ENCODE measurements around the gene SRGAP2B. TPM values are rescaled to one million over a fixed set of nuclear protein-coding genes. Genes with fewer than 3 reads are reported as not detected.
"Not testable (repeated sequence)": the region's sequence is repeated elsewhere in the genome, so short reads cannot be mapped to it uniquely, and the experiment has no call there.

Gene SRGAP2B
- total RNA-seq, 2 donors from 2014 or later = 61.2 to 82.0 TPM

DNA sequence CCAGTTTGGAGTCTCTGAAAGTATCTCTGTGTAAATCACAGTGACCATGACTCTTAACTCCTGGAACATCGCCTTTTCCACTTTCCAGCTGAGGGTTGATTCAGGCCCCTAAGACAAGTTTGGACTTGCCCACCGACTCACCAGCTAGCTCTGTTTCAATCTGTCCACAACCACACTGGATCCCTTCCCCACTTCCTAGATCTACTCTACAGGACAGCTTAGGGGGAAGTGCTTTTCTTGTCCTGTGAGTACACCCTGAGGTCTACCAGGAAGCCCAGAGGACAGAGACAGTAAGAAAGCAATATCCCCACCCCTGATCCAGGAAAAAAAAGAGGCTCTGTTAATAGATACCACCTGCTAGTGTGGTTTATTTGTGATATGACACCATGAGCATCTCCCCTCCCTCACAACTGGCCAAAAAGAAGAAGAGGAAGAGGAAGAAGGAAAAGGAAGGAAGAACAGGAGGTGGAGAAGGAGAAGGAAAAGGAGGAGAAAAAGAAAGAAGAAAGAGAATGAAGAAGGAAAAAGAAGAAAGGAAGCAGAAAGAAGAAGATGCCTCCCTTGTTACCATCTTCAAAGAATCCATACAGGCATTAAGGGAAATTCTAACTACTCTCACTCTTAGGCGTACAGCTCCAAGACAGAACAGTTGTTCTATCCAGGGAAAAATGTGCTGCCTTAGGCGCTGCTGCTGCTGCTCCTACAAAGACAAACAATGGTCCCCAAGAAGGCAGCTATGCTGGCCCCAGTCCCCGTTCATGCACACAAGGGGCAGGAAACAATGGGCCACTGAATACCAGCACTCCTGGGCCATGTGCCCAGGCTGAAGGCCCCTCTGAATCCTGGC, 96.8 kb downstream of the SRGAP2B start:
- H3K9me3 ChIP-seq (ENCODE audit: control insufficient read depth, low read length); H3K27ac ChIP-seq (ENCODE audit: low read depth, low read length); H3K9me3 Mint-ChIP-seq; H3K27me3 ChIP-seq (ENCODE audit: control insufficient read depth, insufficient read depth, low read length, poor library complexity, severe bottlenecking); H3K4me1 Mint-ChIP-seq; H3K27me3 Mint-ChIP-seq (ENCODE audit: insufficient read depth); H3K36me3 Mint-ChIP-seq (ENCODE audit: low read depth); DNase-seq; H3K4me3 Mint-ChIP-seq; H3K27ac Mint-ChIP-seq; H3K9ac ChIP-seq (ENCODE audit: extremely low read depth, low read length, poor library complexity, severe bottlenecking); H3K4me1 ChIP-seq (ENCODE audit: control insufficient read depth, insufficient read depth, low read length); H3K36me3 ChIP-seq (ENCODE audit: control insufficient read depth, insufficient read depth, low read length); H3K4me3 ChIP-seq (ENCODE audit: low read length): not testable (repeated sequence)
- WGBS, 2 experiments (ENCODE audit: insufficient coverage in 1 of 2, insufficient read length in 1 of 2) = 80 to 84% methylated on average over 1 to 2 of the region's 5 CpGs

DNA sequence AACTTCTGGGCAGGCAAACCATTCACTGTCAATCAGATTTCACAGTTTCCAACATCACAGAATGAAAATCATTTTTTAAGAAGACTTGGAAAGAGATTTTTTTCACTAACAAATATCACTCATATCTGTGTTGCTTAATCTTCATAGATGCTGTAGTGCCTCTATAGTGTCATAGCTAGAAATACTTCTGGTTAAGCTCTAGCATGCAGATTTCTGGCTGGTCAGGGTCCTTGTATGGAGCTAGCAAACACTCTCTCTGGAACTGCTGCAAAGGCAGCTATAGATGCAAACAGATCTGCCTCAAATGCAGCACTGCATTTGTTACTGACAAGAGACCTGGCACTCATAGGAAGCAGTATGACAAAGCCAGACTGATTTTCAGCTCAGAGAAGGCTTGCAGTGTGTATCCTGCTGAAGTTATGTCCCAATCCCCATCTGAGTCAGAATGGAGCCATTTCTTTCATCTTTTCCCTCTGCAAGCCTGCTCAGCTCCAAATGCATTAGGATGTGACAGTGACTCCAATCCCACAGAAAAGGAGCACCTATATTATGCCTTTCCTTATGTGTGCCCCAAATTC, 99.2 kb downstream of the SRGAP2B start:
- not testable (repeated sequence) for H3K27ac ChIP-seq (ENCODE audit: low read depth, low read length); H3K4me1 ChIP-seq (ENCODE audit: control insufficient read depth, insufficient read depth, low read length); DNase-seq; H3K4me3 ChIP-seq (ENCODE audit: low read length); H3K36me3 Mint-ChIP-seq (ENCODE audit: low read depth); H3K9me3 ChIP-seq (ENCODE audit: control insufficient read depth, low read length); H3K9me3 Mint-ChIP-seq; H3K9ac ChIP-seq (ENCODE audit: extremely low read depth, low read length, poor library complexity, severe bottlenecking); H3K27ac Mint-ChIP-seq; H3K27me3 ChIP-seq (ENCODE audit: control insufficient read depth, insufficient read depth, low read length, poor library complexity, severe bottlenecking); H3K4me3 Mint-ChIP-seq; H3K36me3 ChIP-seq (ENCODE audit: control insufficient read depth, insufficient read depth, low read length); H3K4me1 Mint-ChIP-seq; H3K27me3 Mint-ChIP-seq (ENCODE audit: insufficient read depth)

DNA sequence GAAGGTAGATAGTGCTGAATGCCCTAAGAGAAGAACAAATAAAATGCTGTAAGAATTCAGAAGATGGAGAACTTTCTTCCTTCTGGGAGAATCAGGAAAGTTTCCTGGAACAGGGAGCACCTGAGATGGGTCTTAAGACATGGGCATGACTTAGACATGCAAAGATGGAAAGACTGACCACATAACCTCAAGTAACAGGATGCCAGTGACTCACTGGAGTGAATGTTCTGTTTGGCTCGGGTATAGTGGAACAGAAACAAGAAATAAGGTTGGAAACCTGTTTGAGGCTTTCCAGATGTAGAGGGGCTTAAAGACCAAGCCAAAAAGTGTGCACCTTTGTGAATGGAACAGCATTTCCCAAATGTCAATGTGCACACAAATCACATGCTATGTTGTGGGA, 102.2 kb downstream of the SRGAP2B start:
- H3K4me1 Mint-ChIP-seq; H3K9me3 ChIP-seq (ENCODE audit: control insufficient read depth, low read length); DNase-seq; H3K4me1 ChIP-seq (ENCODE audit: control insufficient read depth, insufficient read depth, low read length); H3K36me3 Mint-ChIP-seq (ENCODE audit: low read depth); H3K4me3 ChIP-seq (ENCODE audit: low read length); H3K9me3 Mint-ChIP-seq; H3K27ac ChIP-seq (ENCODE audit: low read depth, low read length); H3K27me3 ChIP-seq (ENCODE audit: control insufficient read depth, insufficient read depth, low read length, poor library complexity, severe bottlenecking); H3K9ac ChIP-seq (ENCODE audit: extremely low read depth, low read length, poor library complexity, severe bottlenecking); H3K36me3 ChIP-seq (ENCODE audit: control insufficient read depth, insufficient read depth, low read length); H3K27ac Mint-ChIP-seq; H3K27me3 Mint-ChIP-seq (ENCODE audit: insufficient read depth); H3K4me3 Mint-ChIP-seq: not testable (repeated sequence)
- WGBS, 2 experiments (ENCODE audit: insufficient coverage in 1 of 2, insufficient read length in 1 of 2) = no CpG with 5 or more reads among the region's 1 CpG

DNA sequence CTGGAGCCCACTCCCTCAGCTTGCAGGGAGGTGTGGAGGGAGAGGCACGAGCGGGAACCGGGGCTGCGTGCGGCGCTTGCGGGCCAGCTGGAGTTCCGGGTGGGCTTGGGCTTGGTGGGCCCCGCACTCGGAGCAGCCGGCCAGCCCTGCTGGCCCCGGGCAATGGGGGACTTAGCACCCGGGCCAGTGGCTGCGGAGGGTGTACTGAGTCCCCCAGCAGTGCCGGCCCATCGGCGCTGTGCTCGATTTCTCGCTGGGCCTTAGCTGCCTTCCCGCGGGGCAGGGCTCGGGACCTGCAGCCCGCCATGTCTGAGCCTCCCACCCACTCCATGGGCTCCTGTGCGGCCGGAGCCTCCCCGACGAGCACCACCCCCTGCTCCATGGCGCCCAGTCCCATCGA, 104.5 kb downstream of the SRGAP2B start:
- H3K9me3 ChIP-seq (ENCODE audit: control insufficient read depth, low read length); H3K4me3 ChIP-seq (ENCODE audit: low read length); H3K36me3 Mint-ChIP-seq (ENCODE audit: low read depth); H3K9me3 Mint-ChIP-seq; DNase-seq; H3K4me1 Mint-ChIP-seq; H3K27me3 ChIP-seq (ENCODE audit: control insufficient read depth, insufficient read depth, low read length, poor library complexity, severe bottlenecking); H3K4me1 ChIP-seq (ENCODE audit: control insufficient read depth, insufficient read depth, low read length); H3K4me3 Mint-ChIP-seq; H3K27me3 Mint-ChIP-seq (ENCODE audit: insufficient read depth); H3K9ac ChIP-seq (ENCODE audit: extremely low read depth, low read length, poor library complexity, severe bottlenecking); H3K36me3 ChIP-seq (ENCODE audit: control insufficient read depth, insufficient read depth, low read length); H3K27ac ChIP-seq (ENCODE audit: low read depth, low read length); H3K27ac Mint-ChIP-seq: not testable (repeated sequence)
- no CpG with 5 or more reads among the region's 29 CpGs for WGBS, 2 experiments (ENCODE audit: insufficient coverage in 1 of 2, insufficient read length in 1 of 2)

DNA sequence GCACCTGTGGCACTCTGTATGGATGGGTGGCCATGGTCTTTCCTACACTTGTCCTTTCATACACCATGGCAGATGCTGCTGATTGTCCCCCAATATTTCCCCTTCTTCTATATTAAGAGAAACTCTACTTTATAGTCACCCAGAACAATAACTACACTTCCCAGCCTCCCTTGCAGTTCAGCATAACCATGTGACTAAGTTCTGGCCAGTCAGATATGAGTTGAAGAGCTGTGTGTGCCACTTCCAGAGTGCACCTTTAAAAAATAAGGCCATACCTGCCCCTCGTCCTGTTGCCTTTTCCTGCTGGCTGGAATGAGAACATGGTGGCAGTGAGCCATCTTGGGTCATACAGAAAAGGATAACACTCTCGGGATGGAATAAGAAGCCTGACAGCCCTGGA, 108.0 kb downstream of the SRGAP2B start:
- not testable (repeated sequence) for H3K9me3 Mint-ChIP-seq; H3K27me3 Mint-ChIP-seq (ENCODE audit: insufficient read depth); H3K4me1 Mint-ChIP-seq; H3K27me3 ChIP-seq (ENCODE audit: control insufficient read depth, insufficient read depth, low read length, poor library complexity, severe bottlenecking); H3K27ac ChIP-seq (ENCODE audit: low read depth, low read length); H3K27ac Mint-ChIP-seq; DNase-seq; H3K36me3 Mint-ChIP-seq (ENCODE audit: low read depth); H3K4me1 ChIP-seq (ENCODE audit: control insufficient read depth, insufficient read depth, low read length); H3K36me3 ChIP-seq (ENCODE audit: control insufficient read depth, insufficient read depth, low read length); H3K4me3 ChIP-seq (ENCODE audit: low read length); H3K9me3 ChIP-seq (ENCODE audit: control insufficient read depth, low read length); H3K4me3 Mint-ChIP-seq; H3K9ac ChIP-seq (ENCODE audit: extremely low read depth, low read length, poor library complexity, severe bottlenecking)
- no CpG with 5 or more reads among the region's 2 CpGs for WGBS, 2 experiments (ENCODE audit: insufficient coverage in 1 of 2, insufficient read length in 1 of 2)

DNA sequence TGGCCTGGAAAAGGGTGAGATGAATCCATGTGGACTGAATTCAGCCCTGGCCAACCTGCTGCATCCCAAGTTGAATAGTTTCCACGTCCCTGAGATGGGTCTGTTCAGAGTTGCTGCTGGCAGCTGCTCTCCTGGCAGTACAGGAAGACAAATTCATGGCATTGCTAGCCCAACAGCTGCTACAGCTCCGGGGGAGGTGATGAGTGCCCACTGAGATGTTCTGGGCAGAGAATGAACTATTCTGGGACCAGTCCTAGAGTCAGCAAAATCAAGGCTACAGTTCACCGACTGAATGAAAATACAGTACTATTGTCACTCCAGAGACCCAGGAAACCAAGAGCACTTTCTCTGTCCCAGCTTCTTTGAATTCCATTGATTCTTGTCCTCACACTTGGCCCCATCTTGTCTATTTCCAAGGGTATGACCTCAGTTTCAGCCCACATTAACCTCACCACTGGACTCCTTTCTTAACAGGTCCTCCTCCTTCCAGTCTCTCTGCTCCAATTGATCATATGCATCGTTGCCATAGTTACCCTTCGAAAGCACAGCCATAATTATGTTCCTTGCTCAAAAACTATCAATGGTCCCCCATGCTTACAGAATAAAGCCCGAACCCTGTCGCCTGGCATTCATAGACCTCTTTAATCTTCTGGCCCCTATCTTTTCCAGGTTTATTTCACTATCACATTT, 108.8 kb downstream of the SRGAP2B start:
- H3K36me3 Mint-ChIP-seq (ENCODE audit: low read depth); H3K9me3 ChIP-seq (ENCODE audit: control insufficient read depth, low read length); H3K4me3 ChIP-seq (ENCODE audit: low read length); H3K27me3 Mint-ChIP-seq (ENCODE audit: insufficient read depth); H3K27ac Mint-ChIP-seq; H3K27ac ChIP-seq (ENCODE audit: low read depth, low read length); H3K9ac ChIP-seq (ENCODE audit: extremely low read depth, low read length, poor library complexity, severe bottlenecking); H3K4me1 ChIP-seq (ENCODE audit: control insufficient read depth, insufficient read depth, low read length); H3K27me3 ChIP-seq (ENCODE audit: control insufficient read depth, insufficient read depth, low read length, poor library complexity, severe bottlenecking); DNase-seq; H3K4me3 Mint-ChIP-seq; H3K4me1 Mint-ChIP-seq; H3K9me3 Mint-ChIP-seq; H3K36me3 ChIP-seq (ENCODE audit: control insufficient read depth, insufficient read depth, low read length): not testable (repeated sequence)
- WGBS, 2 experiments (ENCODE audit: insufficient coverage in 1 of 2, insufficient read length in 1 of 2) = 89% methylated on average over 1 of the region's 7 CpGs; no CpG with 5 or more reads in 1 of the 2 experiments

Measured in endodermal cell (in vitro differentiated cells).